Trophoblast cell (in vitro differentiated cells and primary cell): ENCODE measurements around the gene RNF39.
A peak's percentile ranks its signal among the peaks of the same experiment; 100 is the strongest.

Experiments used
- DNase-seq, 2 donors: peaks; one replicate each; pipeline ENCODE4 v3.0.0-alpha.2; 2016
- H2AFZ ChIP-seq: 2 replicates; pipeline ENCODE4 v1.6.1; 2013; ENCODE audit warnings: low read length, moderate library complexity, mild to moderate bottlenecking; ENCODE audit not compliant: insufficient read depth, poor library complexity
- H2AK5ac ChIP-seq: 2 replicates; pipeline ENCODE4 v1.6.1; 2013; ENCODE audit warnings: mild to moderate bottlenecking, low read length
- H2BK120ac ChIP-seq: 2 replicates; pipeline ENCODE4 v1.6.1; 2013; ENCODE audit warnings: low read length, mild to moderate bottlenecking, moderate library complexity; ENCODE audit not compliant: insufficient read depth, poor library complexity
- H2BK12ac ChIP-seq: 2 replicates; pipeline ENCODE4 v1.6.1; 2013; ENCODE audit warnings: mild to moderate bottlenecking, low read length, moderate library complexity
- H2BK5ac ChIP-seq: 2 replicates; pipeline ENCODE4 v1.6.1; 2013; ENCODE audit warnings: low read length, low read depth, moderate library complexity, mild to moderate bottlenecking; ENCODE audit not compliant: poor library complexity
- H3K14ac ChIP-seq: 2 replicates; pipeline ENCODE4 v1.6.1; 2013; ENCODE audit warnings: mild to moderate bottlenecking, low read length
- H3K18ac ChIP-seq: 2 replicates; pipeline ENCODE4 v1.6.1; 2013; ENCODE audit warnings: mild to moderate bottlenecking, low read length
- H3K23ac ChIP-seq: 2 replicates; pipeline ENCODE4 v1.6.1; 2013; ENCODE audit warnings: low read length
- H3K27ac ChIP-seq: 2 replicates; pipeline ENCODE4 v1.5.1; 2013; ENCODE audit warnings: low read depth, mild to moderate bottlenecking, inconsistent platforms, low read length, moderate library complexity
- H3K27me3 ChIP-seq: 2 replicates; pipeline ENCODE4 v1.6.1; 2013; ENCODE audit warnings: inconsistent platforms, mild to moderate bottlenecking, low read length, moderate library complexity; ENCODE audit not compliant: insufficient read depth
- H3K36me3 ChIP-seq, 2 experiments: 1 replicate in 1 of 2; 2 replicates in 1 of 2; pipeline ENCODE4 v1.6.1; 2013; ENCODE audit warnings: low read length in 2 of 2, mild to moderate bottlenecking in 2 of 2, moderate library complexity in 1 of 2; ENCODE audit not compliant: insufficient read depth in 2 of 2, control insufficient read depth in 1 of 2
- H3K4ac ChIP-seq: 2 replicates; pipeline ENCODE4 v1.6.1; 2013; ENCODE audit warnings: low read depth, mild to moderate bottlenecking, low read length, moderate library complexity
- H3K4me1 ChIP-seq, 2 experiments: 1 replicate in 1 of 2; 2 replicates in 1 of 2; pipeline ENCODE4 v1.6.1; 2013; ENCODE audit warnings: low read length in 2 of 2, mild to moderate bottlenecking in 2 of 2, moderate library complexity in 1 of 2; ENCODE audit not compliant: insufficient read depth in 2 of 2, control insufficient read depth in 1 of 2
- H3K4me2 ChIP-seq: 2 replicates; pipeline ENCODE4 v1.6.1; 2013; ENCODE audit warnings: inconsistent platforms, mild to moderate bottlenecking, low read length, moderate library complexity
- H3K4me3 ChIP-seq: 2 replicates; pipeline ENCODE4 v1.5.1; 2013; ENCODE audit warnings: mild to moderate bottlenecking, low read depth, low read length, inconsistent platforms
- H3K79me1 ChIP-seq: one replicate; pipeline ENCODE4 v1.6.1; 2013; ENCODE audit warnings: low read length
- H3K79me2 ChIP-seq: 2 replicates; pipeline ENCODE4 v1.6.1; 2013; ENCODE audit warnings: low read length, mild to moderate bottlenecking; ENCODE audit not compliant: control insufficient read depth, insufficient read depth, poor library complexity
- H3K9ac ChIP-seq: 2 replicates; pipeline ENCODE4 v1.6.1; 2013; ENCODE audit warnings: mild to moderate bottlenecking, low read length
- H3K9me3 ChIP-seq: 2 replicates; pipeline ENCODE4 v1.6.1; 2013; ENCODE audit warnings: low read depth, mild to moderate bottlenecking, control low read depth, inconsistent platforms, low read length; ENCODE audit not compliant: insufficient read depth
- H4K12ac ChIP-seq: 2 replicates; pipeline ENCODE4 v1.6.1; 2013; ENCODE audit warnings: low read depth, mild to moderate bottlenecking, low read length, moderate library complexity
- H4K8ac ChIP-seq: 2 replicates; pipeline ENCODE4 v1.6.1; 2013; ENCODE audit warnings: low read depth, mild to moderate bottlenecking, low read length, moderate library complexity
- H4K91ac ChIP-seq: one replicate; pipeline ENCODE4 v1.6.1; 2013; ENCODE audit warnings: low read depth, mild to moderate bottlenecking, low read length, moderate library complexity
- WGBS: extraction: QIAGEN DNeasy Blood & Tissue Kit; methylation state at CpG from one replicate; pipeline ENCODE4 v1.1.7; 2013; ENCODE audit warnings: missing lambda C conversion rate; ENCODE audit not compliant: insufficient read length, insufficient coverage; ENCODE audit errors: extremely low coverage; 5-methylcytosine and 5-hydroxymethylcytosine counted together

Gene RNF39

GRCh38 chr6:30074331-30075093, 1.1 kb downstream of the RNF39 start:
- Histone ChIP-seq H3K18ac (no peak overlapping the region), H3K27me3 (peaks cover 67% of the 10 kb centered on the region), H2BK12ac (no peak overlapping the region), H2BK5ac (no peak overlapping the region), H3K79me2 (no peaks in the 10 kb centered on the region), H4K91ac (no peak overlapping the region), H3K4me3 (no peak overlapping the region), H2AK5ac (no peak overlapping the region), H2AFZ (no peak overlapping the region), H3K27ac (no peak overlapping the region), H4K8ac (no peak overlapping the region), H2BK120ac (no peak overlapping the region), H4K12ac (no peak overlapping the region), H3K79me1 (no peaks in the 10 kb centered on the region), H3K14ac (no peak overlapping the region), H3K4me2 (peak overlapping the region; percentile 28), H3K9ac (no peak overlapping the region), H3K4ac (no peak overlapping the region), H3K23ac (no peak overlapping the region), H3K9me3 (peaks cover 2% of the 10 kb centered on the region), H3K36me3 (peaks cover 0 to under 1% of the 10 kb centered on the region in 2 experiments), H3K4me1 (peaks cover 12 to 15% of the 10 kb centered on the region in 2 experiments)
- DNase-seq = no peak
- no CpG with 5 or more reads among the region's 37 CpGs for WGBS

GRCh38 chr6:30073489-30074235, 1.9 kb downstream of the RNF39 start:
- no peak for DNase-seq

GRCh38 chr6:30071858-30072257, 3.7 kb downstream of the RNF39 start:
- no peak for DNase-seq
- Histone ChIP-seq H3K36me3 (peaks cover 0 to 5% of the 10 kb centered on the region in 2 experiments), H3K27me3 (peaks cover 57% of the 10 kb centered on the region), H2BK120ac (no peak overlapping the region), H2BK12ac (no peak overlapping the region), H4K8ac (no peak overlapping the region), H3K79me1 (peaks cover 3% of the 10 kb centered on the region), H3K23ac (no peak overlapping the region), H3K18ac (no peak overlapping the region), H2AK5ac (no peak overlapping the region), H3K27ac (no peak overlapping the region), H3K9ac (no peak overlapping the region), H3K4me3 (no peak overlapping the region), H3K79me2 (no peaks in the 10 kb centered on the region), H3K9me3 (peaks cover 2% of the 10 kb centered on the region), H2BK5ac (no peak overlapping the region), H4K91ac (no peak overlapping the region), H3K14ac (no peak overlapping the region), H4K12ac (no peak overlapping the region), H3K4me2 (no peak overlapping the region), H3K4ac (no peak overlapping the region), H3K4me1 (peaks cover 12 to 15% of the 10 kb centered on the region in 2 experiments), H2AFZ (no peak overlapping the region)
- no CpG with 5 or more reads among the region's 3 CpGs for WGBS

More at GRCh38 chr6:30073489-30074235, 1.9 kb downstream of the RNF39 start:
- H3K18ac ChIP-seq = no peak overlapping the region
- no peak overlapping the region for H3K4ac ChIP-seq
- H3K36me3 ChIP-seq = peaks cover 0 to 3% of the 10 kb centered on the region in 2 experiments
- no peak overlapping the region for H4K8ac ChIP-seq
- H2BK5ac ChIP-seq = no peak overlapping the region
- H3K4me2 ChIP-seq = no peak overlapping the region
- peaks cover 67% of the 10 kb centered on the region for H3K27me3 ChIP-seq
- no peak overlapping the region for H3K23ac ChIP-seq
- no peak overlapping the region for H3K27ac ChIP-seq
- no peak overlapping the region for H3K4me3 ChIP-seq
- H2BK12ac ChIP-seq = no peak overlapping the region
- H3K14ac ChIP-seq = no peak overlapping the region
- H2AK5ac ChIP-seq = no peak overlapping the region
- H3K9me3 ChIP-seq = peaks cover 2% of the 10 kb centered on the region
- no peak overlapping the region for H3K9ac ChIP-seq
- peaks cover 12 to 15% of the 10 kb centered on the region in 2 experiments for H3K4me1 ChIP-seq
- WGBS = no CpG with 5 or more reads among the region's 7 CpGs
- no peak overlapping the region for H2BK120ac ChIP-seq
- no peaks in the 10 kb centered on the region for H3K79me1 ChIP-seq
- no peaks in the 10 kb centered on the region for H3K79me2 ChIP-seq
- no peak overlapping the region for H4K91ac ChIP-seq
- no peak overlapping the region for H4K12ac ChIP-seq
- no peak overlapping the region for H2AFZ ChIP-seq

GRCh38 chr6:30071081-30071818, 4.3 kb downstream of the RNF39 start:
- peaks cover 5% of the 10 kb centered on the region for H3K79me1 ChIP-seq
- DNase-seq = peak in 1 of 2 donors; percentile 19
- no peak overlapping the region for H3K18ac ChIP-seq
- H3K27me3 ChIP-seq = peaks cover 57% of the 10 kb centered on the region
- H3K9me3 ChIP-seq = peaks cover 2% of the 10 kb centered on the region
- H2AK5ac ChIP-seq = no peak overlapping the region
- H3K4ac ChIP-seq = no peak overlapping the region
- H2BK5ac ChIP-seq = no peak overlapping the region
- H4K8ac ChIP-seq = no peak overlapping the region
- H3K36me3 ChIP-seq = peaks cover 0 to 5% of the 10 kb centered on the region in 2 experiments
- H3K23ac ChIP-seq = no peak overlapping the region
- peaks cover 2% of the 10 kb centered on the region for H3K79me2 ChIP-seq
- no peak overlapping the region for H2BK12ac ChIP-seq
- H4K91ac ChIP-seq = no peak overlapping the region
- H3K9ac ChIP-seq = no peak overlapping the region
- WGBS = no CpG with 5 or more reads among the region's 68 CpGs
- peaks cover 12 to 15% of the 10 kb centered on the region in 2 experiments for H3K4me1 ChIP-seq
- no peak overlapping the region for H2BK120ac ChIP-seq
- H3K14ac ChIP-seq = no peak overlapping the region
- H2AFZ ChIP-seq = no peak overlapping the region
- H4K12ac ChIP-seq = no peak overlapping the region
- H3K4me3 ChIP-seq = no peak overlapping the region
- H3K27ac ChIP-seq = no peak overlapping the region
- peak overlapping the region; percentile 26 for H3K4me2 ChIP-seq
